Stimulated activated CD8-positive, alpha-beta memory T cell treated with anti-CD3 and anti-CD28 coated beads, Interleukin-4, amount 100 ng/mL, for 24 hours (primary cell): ENCODE data around the gene GTSE1.

Source experiments
- DNase-seq: peaks from one replicate; pipeline ENCODE4 v3.0.0-alpha.2; 2020; ENCODE audit warnings: low read depth

The GTSE1 gene

GRCh38 chr22:46329616-46330015 is 32.9 kb downstream of the GTSE1 start:
- no peak for DNase-seq

GRCh38 chr22:46330426-46330825 is 33.8 kb downstream of the GTSE1 start:
- no peak for DNase-seq

GRCh38 chr22:46331496-46331895 is 34.8 kb downstream of the GTSE1 start:
- DNase-seq: no peak

- peak; percentile 69 for DNase-seq
Observed at GRCh38 chr22:46335201-46336118, 38.8 kb downstream of the GTSE1 start, which contains the start of gene TRMU. TSS of gene TRMU (plus strand) at chr22:46335714. CDS start at chr22:46335765, 51 bp downstream.

GRCh38 chr22:46336119-46337078 is 39.7 kb downstream of the GTSE1 start:
- no peak for DNase-seq

- no peak for DNase-seq
Observed at GRCh38 chr22:46337870-46338269, 41.2 kb downstream of the GTSE1 start.

- no peak for DNase-seq
Observed at GRCh38 chr22:46338636-46339035, 42.0 kb downstream of the GTSE1 start.

GRCh38 chr22:46339956-46340355 is 43.3 kb downstream of the GTSE1 start:
- no peak for DNase-seq

- no peak for DNase-seq
Observed at GRCh38 chr22:46340676-46341075, 44.0 kb downstream of the GTSE1 start.

GRCh38 chr22:46346680-46347405 is 50.2 kb downstream of the GTSE1 start:
- DNase-seq: no peak

- no peak for DNase-seq
Observed at GRCh38 chr22:46347646-46348045, 51.0 kb downstream of the GTSE1 start.

GRCh38 chr22:46348099-46348695 is 51.5 kb downstream of the GTSE1 start:
- DNase-seq: no peak

- DNase-seq: no peak
Observed at GRCh38 chr22:46349238-46349637, 52.6 kb downstream of the GTSE1 start.

- DNase-seq: no peak
Observed at GRCh38 chr22:46349681-46350080, 53.0 kb downstream of the GTSE1 start.

GRCh38 chr22:46350121-46350520 is 53.5 kb downstream of the GTSE1 start:
- DNase-seq: no peak

- no peak for DNase-seq
Observed at GRCh38 chr22:46350646-46351045, 54.0 kb downstream of the GTSE1 start.

- DNase-seq: no peak
Observed at GRCh38 chr22:46351131-46351735, 54.6 kb downstream of the GTSE1 start.

- no peak for DNase-seq
Observed at GRCh38 chr22:46351767-46352166, 55.1 kb downstream of the GTSE1 start.

- no peak for DNase-seq
Observed at GRCh38 chr22:46352276-46352675, 55.6 kb downstream of the GTSE1 start.

GRCh38 chr22:46352691-46353386 is 56.2 kb downstream of the GTSE1 start:
- DNase-seq: no peak
